Stimulated activated CD4-positive, alpha-beta T cell treated with anti-CD3 and anti-CD28 coated beads, Interleukin-4, amount 100 ng/mL, for 48 hours (primary cell): ENCODE data around the gene ZNF473.
"Not testable (repeated sequence)": the region's sequence is repeated elsewhere in the genome, so short reads cannot be mapped to it uniquely, and the experiment has no call there.

Source experiments
- DNase-seq, 2 donors: peaks; one replicate each; pipeline ENCODE4 v3.0.0-alpha.2; 2020; ENCODE audit warnings: low read depth in 2 of 2

The ZNF473 gene

DNA sequence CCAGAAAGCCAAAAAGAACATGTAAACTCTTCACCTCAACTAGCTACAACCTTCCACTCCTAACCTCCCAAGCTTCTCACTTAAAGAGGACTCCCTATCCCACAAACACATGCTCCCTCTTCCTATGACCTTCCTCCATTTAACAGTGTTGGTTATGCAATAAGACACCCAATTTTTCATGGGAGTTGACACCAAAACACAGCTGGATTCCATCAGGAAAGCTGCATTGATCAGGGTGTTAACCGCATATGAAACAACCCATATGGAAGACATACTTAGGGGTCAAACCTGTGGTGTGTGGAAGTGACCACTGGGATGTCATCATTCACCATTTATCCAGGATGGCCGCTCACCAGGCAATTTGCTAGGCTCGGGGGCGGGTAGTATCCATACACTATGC is 21.9 kb downstream of the ZNF473 start:
- no peak for DNase-seq

DNA sequence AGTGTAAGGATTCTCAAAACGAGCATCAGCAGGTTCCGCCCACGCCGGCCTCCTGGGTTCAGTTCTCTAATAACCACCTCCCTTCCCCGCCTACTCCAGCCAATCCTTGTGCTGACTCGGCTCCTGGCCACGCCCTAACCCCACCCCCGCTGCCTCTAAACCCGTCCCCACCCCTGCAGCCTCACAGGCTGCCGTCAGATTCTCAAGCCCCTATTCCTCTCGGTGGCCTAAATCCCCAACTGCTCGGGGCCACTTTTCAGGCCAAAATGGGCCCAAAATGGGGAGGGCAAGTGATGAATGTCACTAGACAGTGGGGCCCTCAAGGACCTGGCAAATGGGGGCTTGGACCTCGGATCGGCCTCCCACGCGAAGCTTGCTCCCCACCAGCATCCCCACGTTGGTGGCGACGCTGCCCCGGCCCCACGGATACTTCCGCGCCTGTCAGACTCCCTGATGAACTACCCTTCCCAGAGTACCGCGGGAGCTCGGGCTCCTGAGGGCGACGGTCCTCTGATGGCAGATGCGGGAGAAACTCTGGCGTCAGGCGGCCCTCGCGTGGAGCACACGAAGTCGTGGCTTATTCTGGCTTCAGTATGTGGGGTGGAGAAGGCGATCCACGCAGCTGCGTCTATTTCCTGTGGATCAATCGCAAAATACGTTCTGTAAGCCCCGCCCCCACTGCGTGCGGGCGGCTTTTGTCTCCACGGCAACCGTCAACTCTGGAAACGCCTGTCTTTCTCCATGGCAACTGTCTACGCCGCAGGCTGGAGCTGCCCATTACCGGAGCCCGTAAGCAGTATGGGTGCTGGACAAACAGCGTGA is 24.8 kb downstream of the ZNF473 start:
- DNase-seq, result peak; percentile 62 to 76

DNA sequence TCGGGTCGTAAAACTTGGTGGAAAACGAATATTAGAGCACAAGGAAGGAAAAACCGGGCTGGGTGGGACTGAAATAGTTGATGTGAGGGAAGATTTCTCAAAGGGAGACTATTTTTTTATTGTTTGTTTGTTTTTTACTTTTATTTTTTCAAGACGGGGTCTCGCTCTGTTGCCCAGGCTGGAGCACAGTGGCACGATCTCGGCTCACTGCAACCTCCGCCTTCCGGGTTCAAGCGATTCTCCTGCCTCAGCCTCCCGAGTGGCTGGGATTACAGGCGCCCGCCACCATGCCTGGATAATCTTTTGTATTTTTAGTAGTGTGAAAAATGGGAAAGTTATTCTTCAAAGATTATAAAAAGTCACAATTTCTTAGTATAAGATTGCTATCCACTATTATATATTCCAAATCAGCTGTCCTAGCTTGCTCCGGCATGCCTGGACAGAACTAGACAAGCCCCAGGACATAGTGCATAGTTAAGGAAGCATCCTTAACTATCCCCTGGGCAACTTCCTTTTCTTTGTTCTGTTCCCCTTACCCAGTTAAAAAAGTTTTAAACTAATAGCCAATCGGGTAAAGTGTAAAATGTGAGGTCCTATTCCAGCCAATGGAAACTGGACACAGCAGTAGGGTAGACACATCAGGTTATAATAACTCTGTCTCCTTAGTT is 25.6 kb downstream of the ZNF473 start:
- DNase-seq, result not testable (repeated sequence)

DNA sequence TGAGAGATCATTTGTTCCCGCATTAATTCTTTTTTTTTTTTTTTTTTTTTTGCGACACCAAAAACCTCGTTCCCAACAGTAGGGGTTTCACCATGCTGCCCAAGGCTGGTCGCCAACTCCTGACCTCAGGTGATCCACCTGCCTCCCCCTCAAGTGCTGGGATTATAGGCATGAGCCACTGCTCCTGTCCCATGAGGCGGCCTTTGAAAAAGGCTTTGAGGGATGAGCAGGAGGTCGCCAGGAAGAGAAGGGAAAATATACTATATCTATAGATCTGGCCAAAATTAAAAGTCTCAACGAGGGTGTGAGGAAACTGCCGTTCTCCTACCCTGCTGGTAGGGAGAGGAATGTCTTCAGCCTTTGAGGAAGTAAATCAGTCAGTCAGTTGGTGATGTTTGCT is 26.2 kb downstream of the ZNF473 start:
- DNase-seq, result no peak

DNA sequence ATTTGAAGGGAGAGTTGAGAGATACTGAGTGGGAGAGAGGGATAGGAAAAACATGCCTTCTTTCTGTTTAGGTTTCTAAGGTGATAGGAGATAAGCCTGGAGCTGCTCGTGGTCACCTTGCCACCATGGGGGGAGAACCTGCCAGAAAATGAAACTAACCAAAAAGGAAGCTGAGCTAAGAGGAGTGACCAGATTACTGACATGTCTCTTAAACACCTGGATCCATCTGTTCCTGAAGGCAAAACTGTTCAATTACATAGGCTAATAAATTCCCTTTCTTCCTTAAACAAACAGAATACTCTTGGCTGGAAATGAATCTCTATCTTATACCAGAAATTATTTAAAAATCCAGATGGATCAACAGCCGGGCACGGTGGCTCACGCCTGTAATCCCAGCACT is 27.3 kb downstream of the ZNF473 start:
- DNase-seq, result no peak

DNA sequence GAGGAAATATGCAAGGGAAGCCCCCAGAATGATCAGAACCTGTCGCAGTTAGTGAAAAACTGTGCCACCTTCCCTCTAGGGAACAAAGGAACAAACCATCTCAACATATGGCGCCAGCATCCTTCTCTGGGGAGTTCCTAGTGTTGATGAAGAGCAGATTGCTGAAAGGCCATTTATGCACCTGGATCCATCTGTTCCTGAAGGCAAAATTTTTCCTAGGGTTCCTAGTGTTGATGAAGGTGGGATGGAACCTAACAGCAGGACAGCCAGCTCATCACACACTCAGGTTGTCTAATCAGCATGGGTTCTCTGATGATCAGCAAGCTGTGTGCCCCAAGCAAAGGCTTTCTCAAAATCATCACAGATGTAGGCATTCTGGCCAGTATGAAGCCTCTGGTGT is 32.6 kb downstream of the ZNF473 start:
- DNase-seq, result no peak

DNA sequence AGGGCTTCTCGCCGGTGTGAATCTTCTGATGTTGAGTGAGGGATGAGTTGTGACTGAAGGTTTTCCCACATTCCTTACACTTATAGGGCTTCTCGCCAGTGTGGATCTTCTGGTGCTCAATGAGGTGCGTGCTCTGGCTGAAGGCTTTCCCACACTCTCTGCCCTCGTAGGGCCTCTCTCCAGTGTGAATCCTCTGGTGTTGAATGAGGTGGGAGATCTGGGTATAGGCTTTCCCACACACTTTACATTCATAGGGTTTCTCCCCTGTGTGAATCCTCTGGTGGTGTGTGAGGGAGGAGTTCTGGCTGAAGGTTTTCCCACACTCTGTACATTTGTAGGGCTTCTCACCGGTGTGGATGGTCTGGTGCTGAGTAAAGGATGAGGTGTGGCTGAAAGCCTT is 33.2 kb downstream of the ZNF473 start:
- no peak for DNase-seq

DNA sequence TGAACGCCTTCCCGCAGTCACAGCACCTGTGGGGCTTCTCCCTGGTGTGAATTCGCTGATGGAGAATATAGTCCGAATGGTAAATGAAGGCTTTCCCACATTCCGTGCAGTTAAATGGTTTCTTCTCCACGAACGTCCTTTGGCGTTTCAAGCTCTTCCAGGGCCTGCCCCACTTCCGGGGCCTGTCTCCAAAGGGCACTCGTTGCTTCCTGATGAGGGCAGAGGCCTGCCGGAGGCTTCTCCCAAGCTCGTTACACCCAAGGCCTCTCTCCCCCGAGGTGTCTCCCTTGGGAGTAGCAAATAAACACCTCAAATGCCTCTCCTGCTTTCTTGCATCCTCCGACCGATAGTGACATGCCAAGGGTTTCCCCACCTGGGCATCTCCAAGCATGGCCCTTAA is 34.3 kb downstream of the ZNF473 start:
- no peak for DNase-seq

DNA sequence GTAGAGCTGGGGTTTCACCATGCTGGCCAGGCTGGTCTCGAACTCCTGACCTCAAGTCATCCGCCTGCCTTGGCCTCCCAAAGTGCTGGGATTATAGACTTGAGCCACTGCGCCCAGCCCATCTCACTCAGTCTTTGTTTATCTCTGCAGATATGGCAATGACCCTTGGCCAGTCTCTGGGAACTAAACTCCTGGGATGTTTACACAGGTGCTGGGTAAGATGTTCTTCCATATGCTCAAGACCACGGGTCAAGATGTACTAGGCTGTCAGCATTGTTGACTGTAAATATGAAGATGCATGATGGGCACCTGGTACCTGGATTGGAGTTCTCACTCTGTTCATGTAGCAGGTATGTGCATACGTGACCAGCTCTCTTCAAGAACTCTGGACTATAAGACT is 35.8 kb downstream of the ZNF473 start:
- DNase-seq, result no peak

DNA sequence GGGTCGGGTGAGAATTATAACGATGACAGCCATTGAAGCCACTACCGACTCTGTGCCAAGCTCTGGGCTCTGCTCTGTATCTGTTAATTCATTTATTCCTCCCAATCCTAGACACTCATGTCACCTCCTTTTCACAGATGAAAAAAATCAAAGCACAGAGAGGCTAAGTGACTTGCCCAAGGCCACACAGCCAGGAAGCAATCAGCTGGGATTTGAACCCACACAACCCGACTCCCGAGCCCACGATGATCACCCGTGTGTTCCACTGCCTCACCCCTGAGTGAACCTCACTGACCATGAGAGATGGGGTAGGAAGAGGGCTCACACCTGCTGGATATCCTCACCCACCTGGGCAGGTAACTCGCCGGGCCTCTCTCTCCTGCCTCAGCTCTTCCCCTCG is 40.1 kb downstream of the ZNF473 start:
- DNase-seq, result no peak

DNA sequence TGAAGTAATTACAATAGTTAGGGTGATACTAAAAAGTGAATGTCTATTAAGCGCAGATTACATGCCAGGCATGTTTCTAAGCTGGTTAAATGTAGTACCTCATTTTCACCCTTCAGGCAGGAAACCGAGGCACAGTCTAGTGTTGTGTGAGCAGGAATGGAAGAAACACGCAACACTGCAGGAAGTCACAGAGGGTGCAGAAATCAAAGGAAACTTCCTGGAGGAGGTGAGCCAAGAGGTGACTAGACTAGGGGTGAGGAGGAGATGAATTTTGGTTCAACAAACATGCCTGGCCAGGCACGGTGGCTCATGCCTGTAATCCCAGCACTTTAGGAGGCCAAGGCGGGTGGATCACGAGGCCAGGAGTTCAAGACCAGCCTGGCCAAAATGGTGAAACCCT is 41.8 kb downstream of the ZNF473 start:
- DNase-seq, result no peak

DNA sequence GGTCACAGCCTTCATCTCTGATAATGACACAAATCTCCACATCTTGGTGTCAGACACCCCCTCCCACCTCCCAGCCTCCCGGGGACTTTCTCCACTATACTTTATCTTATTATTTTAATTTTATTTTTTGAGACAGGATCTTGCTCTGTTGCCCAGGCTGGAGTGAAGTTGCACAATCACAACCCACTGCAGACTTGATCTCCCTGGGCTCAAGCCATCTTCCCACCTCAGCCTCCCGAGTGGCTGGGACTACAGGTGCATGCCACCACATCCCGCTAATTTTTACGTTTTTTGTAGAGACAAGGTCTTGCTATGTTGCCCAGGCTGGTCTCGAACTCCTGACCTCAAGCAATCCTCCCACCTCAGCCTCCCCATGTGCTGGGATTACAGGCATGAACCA is 42.6 kb downstream of the ZNF473 start:
- not testable (repeated sequence) for DNase-seq

DNA sequence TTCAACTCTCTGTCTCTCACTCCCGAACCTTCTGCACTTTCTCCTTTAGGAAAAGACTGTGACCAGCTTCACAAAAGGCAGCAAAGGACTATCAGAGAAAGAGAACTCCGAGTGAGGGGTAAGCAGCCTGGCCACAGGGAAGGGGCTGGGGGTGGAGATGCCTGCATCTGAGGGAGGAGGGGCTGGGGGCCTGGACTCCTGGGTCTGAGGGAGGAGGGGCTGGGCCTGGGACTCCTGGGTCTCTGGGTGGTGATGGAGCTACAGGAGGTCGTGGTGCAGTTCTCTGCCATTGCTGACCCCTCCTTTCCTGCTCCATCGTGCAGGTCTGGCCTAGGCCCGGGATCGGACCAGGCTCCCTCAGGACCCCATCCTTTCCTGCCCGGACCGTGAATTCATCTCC is 49.3 kb downstream of the ZNF473 start:
- DNase-seq, result not testable (repeated sequence)

DNA sequence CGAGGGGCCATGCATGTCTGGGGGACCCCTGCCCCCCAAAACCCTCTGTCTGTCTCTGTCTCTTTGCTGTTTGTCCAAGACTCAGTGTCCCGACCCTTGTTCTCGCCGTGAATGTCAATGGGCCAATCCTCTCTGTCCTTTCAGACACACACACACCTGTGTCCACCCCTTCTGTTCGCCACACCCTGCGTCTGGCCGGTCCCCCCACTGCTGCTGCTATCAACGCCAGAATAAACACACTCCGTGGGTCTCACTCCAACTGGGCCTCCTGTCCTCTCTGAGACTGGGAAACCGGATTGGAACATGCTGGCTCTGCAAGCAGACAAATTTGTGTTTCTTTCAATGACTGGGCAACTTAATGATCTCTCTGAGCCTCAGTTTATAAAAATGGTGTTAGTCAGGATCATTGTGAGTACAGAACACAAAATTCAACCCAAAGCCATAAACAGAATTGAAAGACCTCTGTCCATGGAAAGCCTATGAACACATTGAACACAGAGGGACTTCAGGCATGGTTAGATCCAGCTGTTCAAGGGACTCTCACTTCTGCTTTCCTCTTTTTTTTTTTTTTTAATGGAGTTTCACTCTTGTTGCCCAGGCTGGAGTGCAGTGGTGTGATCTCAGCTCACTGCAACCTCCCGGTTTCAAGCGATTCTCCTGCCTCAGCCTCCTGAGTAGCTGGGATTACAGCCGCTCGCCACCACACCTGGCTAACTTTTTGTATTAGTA is 50.0 kb downstream of the ZNF473 start:
- not testable (repeated sequence) for DNase-seq

DNA sequence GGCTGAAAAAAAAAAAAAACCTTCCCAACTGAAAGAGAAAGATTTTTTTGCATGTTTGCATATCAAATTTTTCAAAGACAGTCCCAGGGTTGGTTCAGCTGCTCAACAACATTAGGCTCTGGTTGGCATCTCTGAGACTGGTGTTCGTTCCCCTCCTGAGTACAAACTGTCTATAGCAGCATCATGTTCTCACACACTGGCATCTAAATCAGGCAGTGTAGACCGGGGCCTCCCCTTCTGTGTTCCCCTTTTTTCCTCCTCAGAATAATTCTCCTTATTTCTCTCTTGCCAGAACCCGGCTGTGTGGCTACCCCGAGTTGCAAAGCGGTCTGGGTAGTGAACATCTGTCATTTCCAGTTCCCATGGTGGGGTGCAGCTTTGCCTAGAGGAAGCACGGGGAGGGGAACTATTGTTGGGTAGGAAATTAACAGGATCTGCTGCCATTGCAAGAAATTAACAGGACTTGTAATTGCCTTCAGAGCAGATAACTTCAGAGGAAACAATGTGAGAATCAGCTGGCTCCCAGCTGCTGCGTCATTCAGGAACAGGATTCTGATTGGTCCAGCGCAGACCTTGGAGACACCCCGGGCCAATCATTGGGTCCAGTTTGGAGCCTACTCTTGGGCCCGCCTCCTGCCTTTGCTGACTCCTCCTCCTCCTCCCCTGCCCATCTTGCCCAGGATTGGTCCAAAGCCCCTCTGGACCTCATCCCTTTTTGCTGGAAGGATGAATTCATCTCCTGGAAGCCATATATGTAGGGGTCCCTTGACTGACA is 51.0 kb downstream of the ZNF473 start:
- not testable (repeated sequence) for DNase-seq

DNA sequence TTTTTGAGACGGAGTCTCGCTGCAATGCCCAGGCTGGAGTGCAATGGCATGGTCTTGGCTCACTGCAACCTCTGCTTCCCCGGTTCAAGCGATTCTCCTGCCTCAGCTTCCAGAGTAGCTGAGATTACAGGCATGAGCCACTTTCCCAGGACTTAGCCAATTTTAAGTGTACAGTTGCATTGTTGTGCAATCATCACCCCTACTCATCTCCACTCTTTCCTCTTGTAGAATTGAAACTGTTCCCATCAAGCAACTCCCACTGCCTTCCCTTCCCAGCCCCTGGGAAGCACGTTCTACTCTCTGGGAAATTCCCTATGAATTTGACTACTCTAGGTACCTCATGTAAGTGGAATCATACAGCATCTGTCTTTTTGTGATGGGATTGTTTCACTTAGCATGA is 53.2 kb downstream of the ZNF473 start:
- not testable (repeated sequence) for DNase-seq

DNA sequence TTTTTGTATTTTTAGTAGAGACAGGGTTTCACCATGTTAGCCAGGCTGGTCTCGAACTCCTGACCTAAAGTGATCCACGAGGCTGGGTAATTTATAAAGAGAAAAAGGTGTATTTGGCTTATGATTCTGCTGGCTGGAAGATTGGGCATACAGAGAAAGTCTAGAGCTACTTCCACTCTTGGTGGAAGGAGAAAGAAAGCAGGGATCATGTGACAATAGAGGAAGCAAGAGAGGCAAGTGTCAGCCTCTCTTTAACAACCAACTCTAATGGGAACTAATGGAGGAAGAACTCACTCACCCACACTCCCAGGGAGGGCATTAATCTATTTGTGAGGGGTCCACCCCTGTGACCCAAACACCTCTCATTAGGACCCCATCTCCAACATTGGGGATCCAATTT is 58.6 kb downstream of the ZNF473 start:
- not testable (repeated sequence) for DNase-seq

DNA sequence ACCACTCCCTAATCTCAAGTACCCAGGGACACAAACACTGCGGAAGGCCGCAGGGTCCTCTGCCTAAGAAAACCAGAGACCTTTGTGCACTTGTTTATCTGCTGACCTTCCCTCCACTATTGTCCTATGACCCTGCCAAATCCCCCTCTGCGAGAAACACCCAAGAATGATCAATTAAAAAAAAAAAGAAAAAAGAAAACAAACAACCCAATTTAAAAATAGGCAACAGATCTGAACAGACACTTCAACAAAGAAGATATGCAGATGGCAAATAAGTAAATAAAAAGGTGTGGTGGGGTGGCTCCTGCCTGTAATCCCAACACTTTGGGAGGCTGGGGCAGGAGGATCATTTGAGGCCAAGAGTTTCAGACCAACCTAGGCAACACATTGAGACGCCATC is 61.3 kb downstream of the ZNF473 start:
- DNase-seq, result not testable (repeated sequence)

DNA sequence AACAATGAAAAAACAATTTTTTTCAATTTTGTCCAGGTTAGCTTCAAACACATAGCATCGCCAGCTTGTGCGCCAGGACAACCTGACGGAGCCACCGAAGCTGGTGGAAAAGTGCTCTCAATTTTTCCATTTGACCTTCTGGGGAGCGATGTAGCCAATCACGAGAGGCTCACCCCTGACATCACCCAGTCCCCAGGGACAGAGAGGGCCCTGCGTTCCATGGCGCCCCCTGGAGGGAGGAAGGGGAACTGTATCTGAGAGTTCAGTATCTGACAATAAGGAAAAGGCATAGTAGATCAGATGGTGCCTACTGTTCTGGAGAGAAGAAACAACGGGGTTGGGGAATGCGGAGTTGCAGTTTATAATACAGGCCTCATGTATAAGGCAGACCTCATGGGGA is 64.9 kb downstream of the ZNF473 start:
- peak; percentile 19 to 48 for DNase-seq

DNA sequence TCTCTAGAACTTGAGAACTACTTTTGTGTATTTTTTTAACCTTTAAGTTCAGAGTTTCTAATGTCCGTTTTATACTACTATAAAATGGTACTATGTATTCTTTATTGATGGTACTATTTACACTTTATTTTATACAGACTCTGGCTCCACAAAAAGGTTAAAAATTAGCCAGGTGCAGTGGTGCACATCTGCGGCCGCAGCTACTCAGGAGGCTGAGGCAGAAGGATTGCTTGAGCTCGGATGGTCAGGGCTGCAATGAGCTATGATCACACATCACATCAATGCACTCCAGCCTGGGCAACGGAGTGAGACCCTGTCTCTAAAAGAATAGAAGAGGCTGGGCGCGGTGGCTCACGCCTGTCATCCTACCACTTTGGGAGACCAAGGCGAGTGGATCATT is 66.0 kb downstream of the ZNF473 start:
- DNase-seq, result not testable (repeated sequence)

DNA sequence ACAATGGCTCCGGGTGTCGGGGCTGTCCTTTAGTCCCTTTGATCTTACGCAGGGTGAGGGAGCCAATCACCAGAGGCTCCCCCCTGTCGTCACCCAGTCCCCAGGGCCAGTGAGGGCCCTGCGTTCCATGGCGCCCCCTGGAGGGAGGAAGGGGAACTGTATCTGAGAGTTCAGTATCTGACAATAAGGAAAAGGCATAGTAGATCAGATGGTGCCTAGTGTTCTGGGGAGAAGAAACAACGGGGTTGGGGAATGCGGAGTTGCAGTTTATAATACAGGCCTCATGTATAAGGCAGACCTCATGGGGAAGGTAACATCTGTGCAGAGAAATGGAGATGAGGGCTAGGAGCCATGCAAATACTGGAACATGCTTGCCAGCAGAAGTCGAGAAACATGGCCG is 66.8 kb downstream of the ZNF473 start:
- DNase-seq, result not testable (repeated sequence)

DNA sequence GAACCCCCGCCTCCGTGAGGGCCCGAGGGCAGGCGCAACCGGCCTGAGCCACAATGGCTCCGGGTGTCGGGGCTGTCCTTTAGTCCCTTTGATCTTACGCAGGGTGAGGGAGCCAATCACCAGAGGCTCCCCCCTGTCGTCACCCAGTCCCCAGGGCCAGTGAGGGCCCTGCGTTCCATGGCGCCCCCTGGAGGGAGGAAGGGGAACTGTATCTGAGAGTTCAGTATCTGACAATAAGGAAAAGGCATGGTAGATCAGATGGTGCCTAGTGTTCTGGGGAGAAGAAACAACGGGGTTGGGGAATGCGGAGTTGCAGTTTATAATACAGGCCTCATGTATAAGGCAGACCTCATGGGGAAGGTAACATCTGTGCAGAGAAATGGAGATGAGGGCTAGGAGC is 72.1 kb downstream of the ZNF473 start:
- DNase-seq, result not testable (repeated sequence)
